Smooth muscle cell (in vitro differentiated cells): ENCODE results near the gene RBM19. TPM values are rescaled to one million over a fixed set of nuclear protein-coding genes. Genes with fewer than 3 reads are reported as not detected.

Experiments used
- DNase-seq: peaks from one replicate; lab custom pipeline; 2025; ENCODE audit not compliant: unreplicated experiment; lab: John Stamatoyannopoulos, UW
- H2AFZ ChIP-seq: fragments of 200-600 bp; sonication (generic); 2 replicates; pipeline ENCODE4 v1.6.0; 2016; ENCODE audit warnings: antibody characterized with exemption, low read depth, mild to moderate bottlenecking
- H3F3A ChIP-seq: fragments of 200-600 bp; sonication (generic); 2 replicates; pipeline ENCODE4 v1.6.0; 2017; ENCODE audit warnings: antibody characterized with exemption, low read depth
- H3K27ac ChIP-seq: fragments of 200-600 bp; sonication (generic); 2 replicates; pipeline ENCODE4 v1.5.1; 2016; ENCODE audit warnings: low read depth, mild to moderate bottlenecking
- H3K27me3 ChIP-seq: fragments of 200-600 bp; sonication (generic); 2 replicates; pipeline ENCODE4 v1.6.1; 2016; ENCODE audit warnings: low read depth, mild to moderate bottlenecking
- H3K36me3 ChIP-seq: fragments of 200-600 bp; sonication (generic); 2 replicates; pipeline ENCODE4 v1.5.1; 2016; ENCODE audit warnings: low read depth
- H3K4me1 ChIP-seq: fragments of 200-600 bp; sonication (generic); 2 replicates; pipeline ENCODE4 v1.5.1; 2016; ENCODE audit warnings: low read depth
- H3K4me2 ChIP-seq: fragments of 200-600 bp; sonication (generic); 2 replicates; pipeline ENCODE4 v1.6.0; 2016; ENCODE audit warnings: mild to moderate bottlenecking
- H3K4me3 ChIP-seq: fragments of 200-600 bp; sonication (generic); 2 replicates; pipeline ENCODE4 v1.5.1; 2016; ENCODE audit warnings: mild to moderate bottlenecking
- H3K79me2 ChIP-seq: fragments of 200-600 bp; sonication (generic); 2 replicates; pipeline ENCODE4 v1.6.0; 2016; ENCODE audit warnings: low read depth, mild to moderate bottlenecking
- H3K9ac ChIP-seq: fragments of 200-600 bp; sonication (generic); 2 replicates; pipeline ENCODE4 v1.6.0; 2016; ENCODE audit warnings: low read depth
- H3K9me3 ChIP-seq: fragments of 200-600 bp; sonication (generic); replicated peaks from 2 replicates; pipeline ENCODE4 v1.5.1; 2016; ENCODE audit warnings: low read depth
- H4K20me1 ChIP-seq: fragments of 200-600 bp; sonication (generic); 2 replicates; pipeline ENCODE4 v1.6.0; 2016; ENCODE audit warnings: low read depth
- WGBS: methylation state at CpG from one replicate; pipeline ENCODE4 v1.1.7; 2016; ENCODE audit warnings: low lambda C conversion rate; 5-methylcytosine and 5-hydroxymethylcytosine counted together
- polyA plus RNA-seq: library from polyadenylated mRNA; unstranded; fragments of >200 nt; fragmentation: Nextera tagmentation; extraction: Ambion mirVana; gene quantifications from 2 replicates; pipeline ENCODE4 v1.2.1, GENCODE V29; 2016
- total RNA-seq: library from RNA; depleted of rRNA; stranded (reverse); fragments of >200 nt; gene quantifications from 2 replicates; pipeline ENCODE4 v1.2.3, GENCODE V29; 2014
- TF ChIP-seq, protein P1 (sequence below): fragments of 200-600 bp; sonication (generic); IDR thresholded peaks from 2 replicates; pipeline ENCODE4 v1.5.1; 2017; ENCODE audit warnings: borderline replicate concordance, mild to moderate bottlenecking, antibody characterized with exemption; ENCODE audit not compliant: insufficient read depth, poor library complexity, severe bottlenecking

Gene RBM19
- total and polyA plus RNA-seq, 2 experiments from 2014 or later, result 12.8 to 15.9 TPM

DNA sequence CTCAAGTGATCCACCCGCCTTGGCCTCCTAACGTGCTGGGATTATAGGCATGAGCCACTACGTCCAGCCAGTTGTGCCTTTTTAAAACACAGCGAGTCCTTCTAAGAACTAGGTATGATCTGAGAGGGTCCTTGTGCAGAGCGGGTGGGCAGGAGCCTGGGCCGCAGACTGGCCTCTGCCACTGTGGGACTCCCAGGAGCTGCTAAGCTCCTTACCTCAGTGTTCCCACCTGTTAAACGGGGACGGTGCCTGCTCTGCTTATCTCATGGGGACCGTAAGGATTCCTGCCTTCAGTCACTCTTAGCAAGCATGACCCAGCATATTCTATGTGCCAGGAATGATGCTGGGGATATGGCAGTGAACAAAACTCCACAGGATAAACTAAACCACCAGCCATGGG, 136.9 kb downstream of the RBM19 start:
- no peak overlapping the region for H3K4me3 ChIP-seq
- H3K36me3 ChIP-seq, result no peaks in the 10 kb centered on the region
- H3K27me3 ChIP-seq, result no peaks in the 10 kb centered on the region
- no peaks in the 10 kb centered on the region for H3K4me1 ChIP-seq
- no peak overlapping the region for H3K9ac ChIP-seq
- no peak overlapping the region for H3K4me2 ChIP-seq
- TF ChIP-seq, protein P1, sequence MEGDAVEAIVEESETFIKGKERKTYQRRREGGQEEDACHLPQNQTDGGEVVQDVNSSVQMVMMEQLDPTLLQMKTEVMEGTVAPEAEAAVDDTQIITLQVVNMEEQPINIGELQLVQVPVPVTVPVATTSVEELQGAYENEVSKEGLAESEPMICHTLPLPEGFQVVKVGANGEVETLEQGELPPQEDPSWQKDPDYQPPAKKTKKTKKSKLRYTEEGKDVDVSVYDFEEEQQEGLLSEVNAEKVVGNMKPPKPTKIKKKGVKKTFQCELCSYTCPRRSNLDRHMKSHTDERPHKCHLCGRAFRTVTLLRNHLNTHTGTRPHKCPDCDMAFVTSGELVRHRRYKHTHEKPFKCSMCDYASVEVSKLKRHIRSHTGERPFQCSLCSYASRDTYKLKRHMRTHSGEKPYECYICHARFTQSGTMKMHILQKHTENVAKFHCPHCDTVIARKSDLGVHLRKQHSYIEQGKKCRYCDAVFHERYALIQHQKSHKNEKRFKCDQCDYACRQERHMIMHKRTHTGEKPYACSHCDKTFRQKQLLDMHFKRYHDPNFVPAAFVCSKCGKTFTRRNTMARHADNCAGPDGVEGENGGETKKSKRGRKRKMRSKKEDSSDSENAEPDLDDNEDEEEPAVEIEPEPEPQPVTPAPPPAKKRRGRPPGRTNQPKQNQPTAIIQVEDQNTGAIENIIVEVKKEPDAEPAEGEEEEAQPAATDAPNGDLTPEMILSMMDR, result no peak
- H3K9me3 ChIP-seq, result no peaks in the 10 kb centered on the region
- H3K27ac ChIP-seq, result no peak overlapping the region
- no peak for DNase-seq
- no peaks in the 10 kb centered on the region for H3F3A ChIP-seq
- 95% methylated on average over 9 of the region's 9 CpGs for WGBS
- no peaks in the 10 kb centered on the region for H3K79me2 ChIP-seq
- no peaks in the 10 kb centered on the region for H4K20me1 ChIP-seq
- H2AFZ ChIP-seq, result no peak overlapping the region

DNA sequence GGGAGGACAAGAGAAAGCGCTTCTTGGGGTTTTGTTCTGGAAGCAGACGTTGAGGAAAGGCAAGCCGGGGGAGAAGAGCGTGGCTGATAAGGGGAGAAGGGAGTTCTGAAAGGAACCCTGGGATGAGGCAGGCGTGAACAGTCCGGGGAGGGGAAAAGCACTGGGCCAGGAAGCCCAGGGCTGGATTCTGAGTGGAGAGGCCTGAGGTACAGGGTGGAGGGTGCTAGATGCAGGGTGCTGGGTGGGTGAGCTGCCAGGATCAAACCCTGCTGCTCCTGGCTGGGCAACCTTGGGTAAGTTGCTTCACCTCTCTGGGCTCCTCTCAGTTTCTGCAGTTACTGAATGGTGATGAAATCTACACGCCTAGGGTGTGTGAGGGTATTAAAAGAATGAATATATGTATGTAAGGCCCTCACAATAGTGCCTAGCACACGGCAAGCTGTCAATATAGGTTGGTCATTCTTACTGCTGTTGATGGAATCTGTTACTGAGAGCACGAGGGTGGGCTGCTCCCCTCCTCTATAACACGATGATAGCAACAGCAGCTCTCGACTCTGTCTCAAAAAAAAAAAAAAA, 138.5 kb downstream of the RBM19 start:
- Histone ChIP-seq H3K79me2 (no peaks in the 10 kb centered on the region), H3K4me1 (no peaks in the 10 kb centered on the region), H3K9ac (no peak overlapping the region), H3K9me3 (no peaks in the 10 kb centered on the region), H3K4me3 (no peak overlapping the region), H3K4me2 (no peak overlapping the region), H3K27me3 (no peaks in the 10 kb centered on the region), H3K36me3 (no peaks in the 10 kb centered on the region), H4K20me1 (no peaks in the 10 kb centered on the region), H3K27ac (no peak overlapping the region), H3F3A (no peaks in the 10 kb centered on the region), H2AFZ (no peak overlapping the region)
- WGBS, result 86% methylated on average over 9 of the region's 11 CpGs
- TF ChIP-seq, protein P1, result no peak
- no peak for DNase-seq

DNA sequence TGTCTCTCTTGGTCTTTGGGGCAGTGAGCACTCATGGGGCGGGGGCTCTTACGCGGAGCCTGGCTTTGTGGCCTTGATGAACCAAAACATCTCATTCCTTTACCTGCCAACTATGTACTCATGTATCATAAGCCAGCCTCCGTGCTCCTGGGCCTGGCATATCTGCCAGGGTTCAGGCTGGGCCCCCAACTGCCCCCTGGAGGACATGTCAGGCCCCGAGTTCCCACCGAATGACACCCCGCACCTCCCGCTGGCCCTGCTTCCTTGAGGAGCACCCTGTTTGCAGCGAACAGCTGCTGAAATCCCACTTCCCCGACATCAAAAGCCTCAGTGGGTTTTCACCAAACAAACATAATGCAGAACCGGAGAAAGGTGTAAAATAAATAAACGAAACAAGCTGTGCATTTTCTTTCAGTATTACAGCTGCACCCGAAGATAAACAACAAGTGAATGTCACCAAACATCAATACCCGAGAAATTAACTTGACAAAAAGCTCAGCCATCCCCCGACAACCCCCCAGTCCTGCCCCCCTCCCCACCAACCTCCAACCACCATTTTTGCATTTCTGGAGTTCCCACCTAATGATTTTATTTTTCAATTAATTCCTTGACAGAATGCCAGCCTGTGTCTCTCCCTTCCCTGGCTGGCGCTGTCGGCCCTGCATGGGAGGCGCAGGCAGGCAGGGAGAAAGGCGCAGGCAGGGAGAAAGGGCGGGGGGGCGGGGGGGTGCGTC, 139.2 kb downstream of the RBM19 start:
- Histone ChIP-seq H3K9ac (no peak overlapping the region), H3K4me3 (no peak overlapping the region), H3K27ac (no peak overlapping the region), H2AFZ (no peak overlapping the region), H3K36me3 (no peaks in the 10 kb centered on the region), H3K4me2 (no peak overlapping the region), H3K4me1 (no peaks in the 10 kb centered on the region), H3K9me3 (no peaks in the 10 kb centered on the region), H4K20me1 (no peaks in the 10 kb centered on the region), H3F3A (no peaks in the 10 kb centered on the region), H3K27me3 (no peaks in the 10 kb centered on the region), H3K79me2 (no peaks in the 10 kb centered on the region)
- no peak for DNase-seq
- TF ChIP-seq, protein P1, result no peak
- WGBS, result 88% methylated on average over 22 of the region's 22 CpGs

DNA sequence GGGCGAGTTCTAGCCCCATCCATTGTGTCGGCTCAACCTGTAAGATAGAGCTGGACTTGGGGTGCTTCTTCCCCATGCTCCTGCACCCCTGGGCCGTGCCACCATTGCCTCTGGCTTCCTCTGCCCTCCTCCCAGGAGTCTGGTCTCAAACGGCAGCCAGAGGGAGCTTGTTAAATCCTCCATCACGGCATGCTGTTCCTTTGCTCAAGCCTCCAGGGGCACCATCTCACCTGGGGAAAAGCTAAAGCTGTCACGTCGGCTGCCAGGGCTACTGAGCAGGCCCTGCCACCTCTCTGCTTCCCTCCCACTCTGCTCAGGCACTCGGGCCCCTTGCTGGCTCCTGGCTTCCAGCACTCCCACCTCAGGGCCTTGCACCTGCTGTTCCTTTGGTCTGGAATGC, 140.4 kb downstream of the RBM19 start:
- H3K36me3 ChIP-seq, result no peaks in the 10 kb centered on the region
- H3K9ac ChIP-seq, result no peak overlapping the region
- H3K9me3 ChIP-seq, result no peaks in the 10 kb centered on the region
- no peak for DNase-seq
- no peaks in the 10 kb centered on the region for H4K20me1 ChIP-seq
- no peaks in the 10 kb centered on the region for H3F3A ChIP-seq
- H3K4me1 ChIP-seq, result no peaks in the 10 kb centered on the region
- H3K27ac ChIP-seq, result no peak overlapping the region
- no peaks in the 10 kb centered on the region for H3K79me2 ChIP-seq
- WGBS, result 82% methylated on average over 7 of the region's 8 CpGs
- no peaks in the 10 kb centered on the region for H3K27me3 ChIP-seq
- no peak overlapping the region for H3K4me3 ChIP-seq
- TF ChIP-seq, protein P1, result no peak
- no peak overlapping the region for H2AFZ ChIP-seq
- H3K4me2 ChIP-seq, result no peak overlapping the region
